Airway epithelial cell (primary cell): ENCODE measurements around the gene MOK. TPM values are rescaled to one million over a fixed set of nuclear protein-coding genes. Genes with fewer than 3 reads are reported as not detected.

Source experiments
- total RNA-seq: library from RNA; depleted of rRNA; stranded (reverse); fragments of >200 nt; gene quantifications from 2 replicates; pipeline ENCODE4 v1.2.3, GENCODE V29; 2015

Gene MOK, protein sequence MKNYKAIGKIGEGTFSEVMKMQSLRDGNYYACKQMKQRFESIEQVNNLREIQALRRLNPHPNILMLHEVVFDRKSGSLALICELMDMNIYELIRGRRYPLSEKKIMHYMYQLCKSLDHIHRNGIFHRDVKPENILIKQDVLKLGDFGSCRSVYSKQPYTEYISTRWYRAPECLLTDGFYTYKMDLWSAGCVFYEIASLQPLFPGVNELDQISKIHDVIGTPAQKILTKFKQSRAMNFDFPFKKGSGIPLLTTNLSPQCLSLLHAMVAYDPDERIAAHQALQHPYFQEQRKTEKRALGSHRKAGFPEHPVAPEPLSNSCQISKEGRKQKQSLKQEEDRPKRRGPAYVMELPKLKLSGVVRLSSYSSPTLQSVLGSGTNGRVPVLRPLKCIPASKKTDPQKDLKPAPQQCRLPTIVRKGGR
- 10.4 and 10.8 TPM in 2 replicates for total RNA-seq

DNA sequence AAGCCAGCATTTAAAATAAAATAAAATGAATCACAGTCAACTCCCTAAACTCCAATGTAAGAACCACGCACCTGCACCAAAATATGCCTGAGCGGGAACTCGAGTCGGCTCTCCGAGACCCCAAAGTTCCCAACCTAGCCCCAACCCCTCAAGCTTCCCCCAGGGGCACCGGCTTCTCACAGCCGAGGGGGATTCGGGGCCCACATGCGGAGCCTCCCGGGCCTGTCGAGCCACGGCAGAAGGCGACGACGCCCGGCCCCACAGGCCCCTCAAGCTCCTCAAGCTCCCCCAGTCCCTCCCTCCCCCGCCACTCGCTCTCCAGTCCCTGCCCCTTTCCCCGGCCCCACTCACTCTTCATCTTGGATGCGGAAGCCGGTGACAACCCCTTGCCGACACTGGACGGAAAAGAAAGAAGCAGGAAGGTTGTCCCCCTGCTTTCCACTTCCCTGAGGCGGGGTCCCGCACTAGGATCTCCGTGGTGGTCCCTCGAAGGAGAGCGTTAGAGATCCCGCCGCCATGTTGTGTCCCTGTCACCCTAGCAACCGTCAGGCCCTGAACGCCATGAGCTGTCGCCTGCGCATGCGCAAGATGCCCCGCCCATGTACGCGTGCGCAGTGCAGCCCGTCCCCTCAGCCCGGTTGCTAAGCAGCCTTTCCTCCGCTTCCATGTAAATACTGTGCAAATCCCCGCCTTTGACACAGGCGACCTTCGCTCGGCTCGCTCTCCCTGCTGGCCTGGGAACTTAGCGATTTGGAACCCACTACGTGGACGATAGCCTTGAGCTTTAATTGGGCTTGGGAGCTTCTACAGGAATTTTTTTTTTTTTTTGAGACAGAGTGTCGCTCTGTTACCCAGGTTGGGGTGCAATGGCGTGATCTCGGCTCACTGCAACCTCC, at the start of gene MOK:
Gene MOK (minus strand): TSS at position 554 of the 896 bp plus-strand sequence. CDS start 196 bp downstream, at position 358.

DNA sequence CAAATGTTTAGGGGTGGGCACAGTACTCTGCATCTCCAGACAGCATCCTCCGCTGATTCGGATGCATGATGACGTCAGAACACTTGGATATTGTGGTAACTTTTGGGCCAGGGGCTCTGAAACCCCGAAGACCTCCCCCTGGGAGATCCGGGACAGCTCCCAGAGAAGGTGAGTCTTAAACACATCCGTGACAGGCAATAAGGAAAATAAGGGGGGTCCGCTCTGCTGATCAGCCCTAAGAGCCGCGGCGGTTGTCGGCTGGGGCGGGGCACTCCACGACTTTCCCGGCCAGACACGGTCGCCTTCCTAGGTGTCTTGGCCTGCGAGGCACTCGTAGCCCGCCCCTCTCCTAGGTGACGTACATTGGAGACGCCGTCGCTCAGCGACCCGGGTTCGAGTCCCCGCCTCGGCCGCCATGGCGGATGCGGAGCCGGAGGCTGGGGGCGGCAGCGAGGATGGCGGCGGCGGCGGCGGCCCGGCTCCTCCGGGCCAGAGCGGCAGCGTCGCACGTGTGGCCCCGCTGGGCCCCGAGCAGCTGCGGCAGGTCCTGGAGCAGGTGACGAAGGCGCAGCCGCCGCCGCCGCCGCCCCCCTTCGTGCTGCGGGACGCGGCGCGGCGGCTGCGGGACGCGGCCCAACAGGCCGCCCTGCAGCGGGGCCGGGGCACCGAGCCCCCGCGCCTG, 14.5 kb upstream of the MOK start, which contains the start of gene ZNF839:
Gene ZNF839 (plus strand): TSS at position 396 of the 682 bp plus-strand sequence. CDS start 20 bp downstream, at position 416.

Other genes starting within 250 kb of the MOK start
- 546 and 628 TPM in 2 replicates for gene HSP90AA1, start 218.1 kb downstream of the MOK start, total RNA-seq
- gene WDR20, start 165.3 kb downstream of the MOK start, total RNA-seq, result 15.1 and 16.7 TPM in 2 replicates
- 10.7 and 12.9 TPM in 2 replicates for gene ZNF839, start 14.6 kb upstream of the MOK start, total RNA-seq
- gene CINP, start 57.7 kb upstream of the MOK start, total RNA-seq, result 58.0 and 66.9 TPM in 2 replicates
- gene TECPR2, start 57.8 kb upstream of the MOK start, total RNA-seq, result 6.3 and 8.0 TPM in 2 replicates
- 46.3 and 72.0 TPM in 2 replicates for gene ANKRD9, start 204.6 kb upstream of the MOK start, total RNA-seq